Transverse colon (tissue), 4 donors: Measurements from ENCODE around the gene ECHS1.

Experiments
- CTCF ChIP-seq, 5 experiments: fragments of 200-600 bp in 3 of 5; fragments of 450-650 bp in 2 of 5; sonication (generic) in 3 of 5; IDR thresholded peaks; 1 replicate in 2 of 5; 2 replicates in 3 of 5; pipeline ENCODE4 v1.5.1; 2016 to 2017; ENCODE audit warnings: antibody characterized with exemption in 5 of 5, inconsistent platforms in 3 of 5, mild to moderate bottlenecking in 2 of 5, moderate library complexity in 1 of 5
- EP300 ChIP-seq: sonication (generic); formaldehyde crosslinking; IDR thresholded peaks from one replicate; pipeline ENCODE4 v1.6.1; 2017; ENCODE audit warnings: antibody characterized with exemption, low read depth
- POLR2A ChIP-seq: fragments of 450-650 bp; IDR thresholded peaks from one replicate; pipeline ENCODE4 v1.6.1; 2016; ENCODE audit warnings: antibody characterized with exemption, mild to moderate bottlenecking, moderate library complexity
- POLR2AphosphoS5 ChIP-seq, 3 donors: sonication (generic); formaldehyde crosslinking; IDR thresholded peaks; one replicate each; pipeline ENCODE4 v1.6.1; 2016; ENCODE audit warnings: antibody characterized with exemption in 3 of 3

GRCh38 chr10:133354672-133355240 is 18.4 kb downstream of the ECHS1 start:
- TF ChIP-seq CTCF (IDR thresholded peaks at IDR 0.05): no peak
- TF ChIP-seq POLR2A: no peak
- no peak for TF ChIP-seq EP300
- TF ChIP-seq POLR2AphosphoS5 (IDR thresholded peaks at IDR 0.05): no peak
